ENCODE results near the gene UNC13B. TPM values are rescaled to one million over a fixed set of nuclear protein-coding genes. Genes with fewer than 3 reads are reported as not detected.

Gene UNC13B
- total and polyA plus RNA-seq, 9 of the 15 experiments (the other 6 are each of a cell fraction or from before 2014, with no cell fraction given), result 2.4 to 11.5 (median 8.6) TPM

DNA sequence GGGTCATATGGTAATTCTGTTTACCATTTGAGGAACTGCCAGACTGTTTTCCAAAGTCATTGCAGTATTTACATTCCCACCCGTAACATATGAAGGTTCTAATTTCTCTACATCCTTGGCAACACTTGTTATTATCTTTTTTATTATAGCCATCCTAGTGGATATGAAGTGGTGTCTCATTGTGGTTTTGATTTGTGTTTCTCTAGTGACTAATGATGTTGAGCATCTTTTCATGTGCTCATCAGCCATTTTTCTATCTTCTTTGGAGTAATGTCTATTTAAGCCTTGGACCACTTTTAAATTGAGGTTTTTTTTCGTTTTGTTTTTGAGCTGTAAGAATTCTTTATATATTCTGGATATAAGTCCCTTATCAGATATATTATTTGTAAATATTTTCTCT lies 195.3 kb downstream of the UNC13B start:
- H3K4me3 ChIP-seq, result no peak overlapping the region
- TF ChIP-seq PHB (CRISPR knock-in tag; IDR thresholded peaks at IDR 0.05), result no peak
- TF ChIP-seq, protein P1, sequence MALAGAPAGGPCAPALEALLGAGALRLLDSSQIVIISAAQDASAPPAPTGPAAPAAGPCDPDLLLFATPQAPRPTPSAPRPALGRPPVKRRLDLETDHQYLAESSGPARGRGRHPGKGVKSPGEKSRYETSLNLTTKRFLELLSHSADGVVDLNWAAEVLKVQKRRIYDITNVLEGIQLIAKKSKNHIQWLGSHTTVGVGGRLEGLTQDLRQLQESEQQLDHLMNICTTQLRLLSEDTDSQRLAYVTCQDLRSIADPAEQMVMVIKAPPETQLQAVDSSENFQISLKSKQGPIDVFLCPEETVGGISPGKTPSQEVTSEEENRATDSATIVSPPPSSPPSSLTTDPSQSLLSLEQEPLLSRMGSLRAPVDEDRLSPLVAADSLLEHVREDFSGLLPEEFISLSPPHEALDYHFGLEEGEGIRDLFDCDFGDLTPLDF (CRISPR knock-in tag; IDR thresholded peaks at IDR 0.05), result no peak
- TF ChIP-seq GTF2E2 (tag; IDR thresholded peaks at IDR 0.05), result no peak
- TF ChIP-seq PHTF2 (CRISPR knock-in tag; IDR thresholded peaks at IDR 0.05), result no peak
- TF ChIP-seq ZNF431 (CRISPR knock-in tag; IDR thresholded peaks at IDR 0.05), result no peak
- TF ChIP-seq, protein P2, sequence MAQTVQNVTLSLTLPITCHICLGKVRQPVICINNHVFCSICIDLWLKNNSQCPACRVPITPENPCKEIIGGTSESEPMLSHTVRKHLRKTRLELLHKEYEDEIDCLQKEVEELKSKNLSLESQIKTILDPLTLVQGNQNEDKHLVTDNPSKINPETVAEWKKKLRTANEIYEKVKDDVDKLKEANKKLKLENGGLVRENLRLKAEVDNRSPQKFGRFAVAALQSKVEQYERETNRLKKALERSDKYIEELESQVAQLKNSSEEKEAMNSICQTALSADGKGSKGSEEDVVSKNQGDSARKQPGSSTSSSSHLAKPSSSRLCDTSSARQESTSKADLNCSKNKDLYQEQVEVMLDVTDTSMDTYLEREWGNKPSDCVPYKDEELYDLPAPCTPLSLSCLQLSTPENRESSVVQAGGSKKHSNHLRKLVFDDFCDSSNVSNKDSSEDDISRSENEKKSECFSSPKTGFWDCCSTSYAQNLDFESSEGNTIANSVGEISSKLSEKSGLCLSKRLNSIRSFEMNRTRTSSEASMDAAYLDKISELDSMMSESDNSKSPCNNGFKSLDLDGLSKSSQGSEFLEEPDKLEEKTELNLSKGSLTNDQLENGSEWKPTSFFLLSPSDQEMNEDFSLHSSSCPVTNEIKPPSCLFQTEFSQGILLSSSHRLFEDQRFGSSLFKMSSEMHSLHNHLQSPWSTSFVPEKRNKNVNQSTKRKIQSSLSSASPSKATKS (CRISPR knock-in tag; IDR thresholded peaks at IDR 0.05), result no peak
- H3K4me1 ChIP-seq (replicated peaks in 1 of 2; ENCODE audit: control insufficient read depth in 2 of 2, insufficient read depth in 2 of 2, low read length in 2 of 2), result 0 out of 5 replicates have a peak, but pooled peaks cover 0 to 2% of the 10 kb centered on the region in 2 experiments
- H4K20me1 ChIP-seq (replicated peaks; ENCODE audit: control insufficient read depth, insufficient read depth, low read length), result no peaks in the 10 kb centered on the region
- H3K36me3 ChIP-seq (ENCODE audit: control insufficient read depth, insufficient read depth, low read length), result no peaks in the 10 kb centered on the region
- FAIRE-seq (no peak), DNase-seq (ENCODE audit: extremely low read depth in 1 of 4, low spot score in 3 of 4) (no peak), ATAC-seq (no peak)
- no peak overlapping the region for H3K4me2 ChIP-seq (ENCODE audit: insufficient read depth, low read length)
- no peak overlapping the region for H3K27ac ChIP-seq (ENCODE audit: extremely low read depth, low read depth, low read length)
- CTCF ChIA-PET (ENCODE audit: low intra/inter-chr PET ratio), result interaction anchor here (0.6 kb wide), 2 partner anchors 419 to 473 kb away, joined by 3 to 6 read pairs; no protein-coding TSS in a partner anchor
- H3K9me1 ChIP-seq (ENCODE audit: control insufficient read depth, insufficient read depth, low read length), result no peaks in the 10 kb centered on the region
- POLR2A ChIA-PET, result no interaction called here
- WGBS (ENCODE audit: insufficient coverage, low coverage, missing lambda C conversion rate), result 21% methylated on average over 2 of the region's 2 CpGs
- no peak overlapping the region for H3K9ac ChIP-seq (ENCODE audit: insufficient read depth in 1 of 2, low read depth in 2 of 2, low read length in 2 of 2)
- BruUV-seq (replicated peaks), result no TSS peak
- no peaks in the 10 kb centered on the region for H3K9me3 ChIP-seq (replicated peaks; ENCODE audit: control insufficient read depth, insufficient read depth, low read depth, low read length)
- in situ Hi-C loops (cut with MboI), result no loop called here
- H3K27me3 ChIP-seq (ENCODE audit: control insufficient read depth in 2 of 2, insufficient read depth in 2 of 2, low read length in 2 of 2), result no peaks in the 10 kb centered on the region
- intact Hi-C loops (cut with micrococcal nuclease), result no loop called here
- H3K79me2 ChIP-seq (ENCODE audit: control insufficient read depth, insufficient read depth, low read length), result no peaks in the 10 kb centered on the region
- H2AFZ ChIP-seq (ENCODE audit: low read depth, low read length), result no peak overlapping the region
